Neural progenitor cell (in vitro differentiated cells): ENCODE data around the gene SEC14L6.

Source experiments
- EZH2 ChIP-seq: fragments of 200-600 bp; sonication (generic); IDR thresholded peaks from 2 replicates; pipeline ENCODE4 v1.6.1; 2017; ENCODE audit warnings: antibody characterized with exemption, mild to moderate bottlenecking, moderate library complexity
- EZH2phosphoT487 ChIP-seq: fragments of 200-600 bp; sonication (generic); IDR thresholded peaks from 2 replicates; pipeline ENCODE4 v1.6.1; 2017; ENCODE audit warnings: antibody characterized with exemption
- TF ChIP-seq, protein P1 (sequence below): fragments of 200-600 bp; sonication (generic); IDR thresholded peaks from 2 replicates; pipeline ENCODE4 v1.5.1; 2017; ENCODE audit warnings: antibody characterized with exemption, mild to moderate bottlenecking

GRCh38 chr22:30486118-30486517 lies 60.4 kb downstream of the SEC14L6 start:
- TF ChIP-seq, protein P1, sequence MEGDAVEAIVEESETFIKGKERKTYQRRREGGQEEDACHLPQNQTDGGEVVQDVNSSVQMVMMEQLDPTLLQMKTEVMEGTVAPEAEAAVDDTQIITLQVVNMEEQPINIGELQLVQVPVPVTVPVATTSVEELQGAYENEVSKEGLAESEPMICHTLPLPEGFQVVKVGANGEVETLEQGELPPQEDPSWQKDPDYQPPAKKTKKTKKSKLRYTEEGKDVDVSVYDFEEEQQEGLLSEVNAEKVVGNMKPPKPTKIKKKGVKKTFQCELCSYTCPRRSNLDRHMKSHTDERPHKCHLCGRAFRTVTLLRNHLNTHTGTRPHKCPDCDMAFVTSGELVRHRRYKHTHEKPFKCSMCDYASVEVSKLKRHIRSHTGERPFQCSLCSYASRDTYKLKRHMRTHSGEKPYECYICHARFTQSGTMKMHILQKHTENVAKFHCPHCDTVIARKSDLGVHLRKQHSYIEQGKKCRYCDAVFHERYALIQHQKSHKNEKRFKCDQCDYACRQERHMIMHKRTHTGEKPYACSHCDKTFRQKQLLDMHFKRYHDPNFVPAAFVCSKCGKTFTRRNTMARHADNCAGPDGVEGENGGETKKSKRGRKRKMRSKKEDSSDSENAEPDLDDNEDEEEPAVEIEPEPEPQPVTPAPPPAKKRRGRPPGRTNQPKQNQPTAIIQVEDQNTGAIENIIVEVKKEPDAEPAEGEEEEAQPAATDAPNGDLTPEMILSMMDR, result no peak
- TF ChIP-seq EZH2phosphoT487 (no peak), EZH2 (no peak)
